CD14-positive monocyte (primary cell): ENCODE results near the gene GAA. TPM values are rescaled to one million over a fixed set of nuclear protein-coding genes. Genes with fewer than 3 reads are reported as not detected.
A peak's percentile ranks its signal among the peaks of the same experiment; 100 is the strongest.

Source experiments
- DNase-seq, 3 donors: peaks; one replicate each; pipeline ENCODE4 v3.0.0-alpha.2; 2011 to 2022
- H2AFZ ChIP-seq: 2 replicates; pipeline ENCODE4 v1.6.0; 2012; ENCODE audit warnings: mild to moderate bottlenecking, low read depth, low read length, inconsistent platforms; ENCODE audit not compliant: insufficient read depth, poor library complexity, severe bottlenecking
- H3K27ac ChIP-seq, 2 donors: 1 replicate in 1 of 2; 2 replicates in 1 of 2; pipeline ENCODE4 v1.5.1; 2012 to 2013; ENCODE audit warnings: low read length in 2 of 2, control low read depth in 1 of 2, inconsistent platforms in 1 of 2, low read depth in 1 of 2, mild to moderate bottlenecking in 1 of 2
- H3K27me3 ChIP-seq, 2 donors: one replicate each; pipeline versions ENCODE4 v1.6.0 to v1.6.1; 2011 to 2013; ENCODE audit warnings: low read length in 2 of 2; ENCODE audit not compliant: control insufficient read depth in 2 of 2, insufficient read depth in 2 of 2
- H3K36me3 ChIP-seq, 2 donors: replicated peaks in 1 of 2; 1 replicate in 1 of 2; 2 replicates in 1 of 2; pipeline versions ENCODE4 v1.5.1 to v1.6.1; 2012 to 2013; ENCODE audit warnings: low read length in 2 of 2, control low read depth in 1 of 2, inconsistent platforms in 1 of 2, mild to moderate bottlenecking in 1 of 2; ENCODE audit not compliant: insufficient read depth in 2 of 2, control insufficient read depth in 1 of 2
- H3K4me1 ChIP-seq, 2 donors: 1 replicate in 1 of 2; 2 replicates in 1 of 2; pipeline versions ENCODE4 v1.5.1 to v1.6.1; 2012 to 2013; ENCODE audit warnings: low read length in 2 of 2, control low read depth in 1 of 2, inconsistent platforms in 1 of 2, mild to moderate bottlenecking in 1 of 2, moderate library complexity in 1 of 2; ENCODE audit not compliant: insufficient read depth in 2 of 2, control insufficient read depth in 1 of 2
- H3K4me2 ChIP-seq: replicated peaks from 2 replicates; pipeline ENCODE3; 2012; ENCODE audit warnings: low read length, moderate library complexity, mild to moderate bottlenecking; ENCODE audit not compliant: poor library complexity, severe bottlenecking; ENCODE audit errors: extremely low read depth
- H3K4me3 ChIP-seq, 3 experiments: fragments of 200-600 bp in 1 of 3; sonication (generic) in 1 of 3; replicated peaks in 1 of 3; 1 replicate in 2 of 3; 2 replicates in 1 of 3; pipeline ENCODE4 v1.5.1; 2011 to 2013; ENCODE audit warnings: low read length in 3 of 3, mild to moderate bottlenecking in 3 of 3, control low read depth in 2 of 3, low read depth in 2 of 3, inconsistent platforms in 1 of 3, moderate library complexity in 1 of 3
- H3K79me2 ChIP-seq: 2 replicates; pipeline ENCODE4 v1.6.0; 2012; ENCODE audit warnings: mild to moderate bottlenecking, control low read depth, inconsistent platforms, low read length, moderate library complexity; ENCODE audit not compliant: insufficient read depth
- H3K9ac ChIP-seq: 2 replicates; pipeline ENCODE4 v1.6.0; 2017; ENCODE audit warnings: low read length, mild to moderate bottlenecking; ENCODE audit not compliant: insufficient read depth, poor library complexity, severe bottlenecking
- H3K9me3 ChIP-seq, 2 donors: replicated peaks in 1 of 2; 1 replicate in 1 of 2; 2 replicates in 1 of 2; pipeline versions ENCODE4 v1.5.1 to v1.6.1; 2012 to 2013; ENCODE audit warnings: low read length in 2 of 2, control low read depth in 1 of 2; ENCODE audit not compliant: control insufficient read depth in 1 of 2, insufficient read depth in 1 of 2
- H4K20me1 ChIP-seq: 2 replicates; pipeline ENCODE4 v1.6.0; 2012; ENCODE audit warnings: mild to moderate bottlenecking, low read length, control low read depth, moderate library complexity; ENCODE audit not compliant: insufficient read depth
- H3K27ac Mint-ChIP-seq, 7 donors: one replicate each; pipeline ENCODE4 v1.8.0; 2020; ENCODE audit warnings: mild to moderate bottlenecking in 7 of 7, mixed read lengths in 7 of 7, moderate library complexity in 6 of 7, inconsistent platforms in 2 of 7
- H3K27me3 Mint-ChIP-seq, 3 donors: one replicate each; pipeline ENCODE4 v1.8.0; 2021 to 2022; ENCODE audit warnings: low read depth in 3 of 3, mild to moderate bottlenecking in 3 of 3, mixed read lengths in 3 of 3, moderate library complexity in 3 of 3, inconsistent platforms in 1 of 3
- H3K36me3 Mint-ChIP-seq, 2 donors: one replicate each; pipeline ENCODE4 v1.8.0; 2020; ENCODE audit warnings: mixed read lengths in 2 of 2, inconsistent platforms in 1 of 2, mild to moderate bottlenecking in 1 of 2
- H3K4me1 Mint-ChIP-seq: one replicate; pipeline ENCODE4 v1.8.0; 2020; ENCODE audit warnings: mild to moderate bottlenecking, mixed read lengths
- H3K4me3 Mint-ChIP-seq, 2 donors: one replicate each; pipeline ENCODE4 v1.8.0; 2020; ENCODE audit warnings: mild to moderate bottlenecking in 2 of 2, mixed read lengths in 2 of 2, moderate library complexity in 1 of 2
- H3K9me3 Mint-ChIP-seq, 7 donors: one replicate each; pipeline ENCODE4 v1.8.0; 2020 to 2022; ENCODE audit warnings: mixed read lengths in 7 of 7, mild to moderate bottlenecking in 6 of 7, moderate library complexity in 6 of 7, inconsistent platforms in 2 of 7
- WGBS: methylation state at CpG from one replicate; pipeline ENCODE4 v1.1.5; 2013; ENCODE audit warnings: missing lambda C conversion rate; ENCODE audit not compliant: insufficient coverage; 5-methylcytosine and 5-hydroxymethylcytosine counted together
- intact Hi-C, 2 donors: fragments of 100-400 bp; cut with micrococcal nuclease; formaldehyde crosslinking; loops; one replicate each; pipeline versions ENCODE4 v1.15.0 to v1.15.1; 2023
- polyA plus RNA-seq, 3 donors: library from polyadenylated mRNA; depleted of rRNA in 1 of 3; unstranded in 2 of 3; stranded (reverse) in 1 of 3; fragments of 300-500 nt in 2 of 3; fragments of >200 nt in 1 of 3; fragmentation: Illumina TruSeq in 2 of 3; gene quantifications; 1 replicate in 2 of 3; 2 replicates in 1 of 3; pipeline ENCODE4 v1.2.3, GENCODE V29; 2012 to 2021
- TF ChIP-seq, protein P1 (sequence below): fragments of 200-600 bp; IDR thresholded peaks from one replicate; pipeline ENCODE4 v1.8.0; 2022; ENCODE audit warnings: antibody characterized with exemption, mild to moderate bottlenecking

GAA gene
- polyA plus RNA-seq, 3 donors: 116 to 140 (median 120) TPM

DNA sequence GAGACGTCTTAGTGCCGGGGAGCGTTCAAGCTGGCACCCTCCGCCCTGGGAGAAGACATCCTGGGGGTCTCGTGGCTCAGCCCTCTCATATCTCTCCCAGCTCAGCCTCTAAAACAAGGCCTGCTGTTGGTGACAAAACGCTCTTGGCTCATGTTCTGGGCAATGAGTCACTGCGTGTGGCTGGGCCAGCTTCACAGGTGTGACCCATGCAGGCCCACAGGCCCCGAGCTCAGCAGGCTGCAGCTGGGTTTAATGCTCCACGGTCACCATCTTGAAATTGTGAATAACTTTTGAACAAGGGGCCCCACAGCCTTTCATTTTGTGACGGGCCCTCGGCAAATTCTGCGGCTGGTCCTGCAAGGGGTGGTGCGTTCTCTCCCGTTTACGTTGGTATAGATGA is 22.4 kb downstream of the GAA start:
- no peak for DNase-seq

DNA sequence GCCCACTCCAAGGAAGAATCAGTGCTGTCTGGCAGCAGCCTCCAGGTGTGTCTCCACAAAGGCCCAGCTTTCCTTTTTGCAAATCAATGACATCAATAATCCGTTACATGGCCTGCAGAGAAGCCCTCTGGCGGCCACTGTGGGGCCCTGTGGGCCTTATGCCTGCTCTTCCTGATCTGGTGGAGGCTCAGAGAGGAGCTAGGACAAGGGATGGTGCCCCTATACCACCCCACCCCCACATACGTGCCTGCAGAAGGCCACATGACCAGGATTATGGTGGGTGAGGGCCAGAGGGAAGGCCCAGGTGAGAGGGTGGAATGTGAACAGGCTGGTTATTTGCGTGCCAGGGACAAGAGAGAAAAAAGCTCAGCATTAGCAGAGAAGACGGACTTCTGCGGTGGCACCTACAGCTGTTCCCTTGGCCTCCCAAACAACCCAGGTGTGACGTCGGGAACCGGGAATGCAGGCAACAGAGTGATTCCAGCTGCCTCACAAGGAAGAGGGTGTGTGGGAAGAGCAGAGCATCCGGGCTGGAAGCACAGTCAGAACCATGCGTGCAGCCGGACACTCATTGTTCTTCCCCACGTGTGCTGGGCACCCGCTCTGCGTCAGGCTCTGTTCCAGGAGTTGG is 23.1 kb downstream of the GAA start:
- intact Hi-C loops: no loop called here
- no peaks in the 10 kb centered on the region for H3K79me2 ChIP-seq
- no peaks in the 10 kb centered on the region for H3K4me1 ChIP-seq
- H3K9me3 ChIP-seq: no peaks in the 10 kb centered on the region
- H3K36me3 Mint-ChIP-seq: peaks cover 3 to 5% of the 10 kb centered on the region in 2 donors
- no peaks in the 10 kb centered on the region for H4K20me1 ChIP-seq
- H3K27me3 ChIP-seq: peaks cover 0 to 5% of the 10 kb centered on the region in 2 donors
- WGBS: 96% methylated on average over 9 of the region's 15 CpGs
- no peak overlapping the region for H3K27ac ChIP-seq
- H3K4me3 Mint-ChIP-seq: no peak overlapping the region
- H3K4me1 Mint-ChIP-seq: no peaks in the 10 kb centered on the region
- H3K36me3 ChIP-seq: peaks cover under 1 to 2% of the 10 kb centered on the region in 2 donors
- no peak overlapping the region for H3K27ac Mint-ChIP-seq
- H3K9ac ChIP-seq: no peak overlapping the region
- no peak for DNase-seq
- TF ChIP-seq, protein P1, sequence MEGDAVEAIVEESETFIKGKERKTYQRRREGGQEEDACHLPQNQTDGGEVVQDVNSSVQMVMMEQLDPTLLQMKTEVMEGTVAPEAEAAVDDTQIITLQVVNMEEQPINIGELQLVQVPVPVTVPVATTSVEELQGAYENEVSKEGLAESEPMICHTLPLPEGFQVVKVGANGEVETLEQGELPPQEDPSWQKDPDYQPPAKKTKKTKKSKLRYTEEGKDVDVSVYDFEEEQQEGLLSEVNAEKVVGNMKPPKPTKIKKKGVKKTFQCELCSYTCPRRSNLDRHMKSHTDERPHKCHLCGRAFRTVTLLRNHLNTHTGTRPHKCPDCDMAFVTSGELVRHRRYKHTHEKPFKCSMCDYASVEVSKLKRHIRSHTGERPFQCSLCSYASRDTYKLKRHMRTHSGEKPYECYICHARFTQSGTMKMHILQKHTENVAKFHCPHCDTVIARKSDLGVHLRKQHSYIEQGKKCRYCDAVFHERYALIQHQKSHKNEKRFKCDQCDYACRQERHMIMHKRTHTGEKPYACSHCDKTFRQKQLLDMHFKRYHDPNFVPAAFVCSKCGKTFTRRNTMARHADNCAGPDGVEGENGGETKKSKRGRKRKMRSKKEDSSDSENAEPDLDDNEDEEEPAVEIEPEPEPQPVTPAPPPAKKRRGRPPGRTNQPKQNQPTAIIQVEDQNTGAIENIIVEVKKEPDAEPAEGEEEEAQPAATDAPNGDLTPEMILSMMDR: peak; percentile 29
- H3K4me3 ChIP-seq: no peak overlapping the region
- H3K4me2 ChIP-seq: no peak overlapping the region
- peaks cover 7 to 15% (median 8%) of the 10 kb centered on the region in 3 donors for H3K27me3 Mint-ChIP-seq
- H3K9me3 Mint-ChIP-seq: no peaks in the 10 kb centered on the region
- H2AFZ ChIP-seq: no peak overlapping the region

More for the DNA sequence above, 22.4 kb downstream of the GAA start:
- Histone ChIP-seq H2AFZ (no peak overlapping the region), H3K36me3 (peaks cover 7 to 9% of the 10 kb centered on the region in 2 donors), H4K20me1 (no peaks in the 10 kb centered on the region), H3K9ac (no peak overlapping the region), H3K4me2 (no peak overlapping the region), H3K79me2 (no peaks in the 10 kb centered on the region), H3K27me3 (peaks cover 0 to 5% of the 10 kb centered on the region in 2 donors), H3K27ac (no peak overlapping the region), H3K9me3 (no peaks in the 10 kb centered on the region), H3K4me1 (no peaks in the 10 kb centered on the region), H3K4me3 (no peak overlapping the region)
- H3K27ac Mint-ChIP-seq: no peak overlapping the region
- no peaks in the 10 kb centered on the region for H3K9me3 Mint-ChIP-seq
- WGBS: 95% methylated on average over 15 of the region's 15 CpGs
- H3K4me3 Mint-ChIP-seq: no peak overlapping the region
- intact Hi-C loops: no loop called here
- no peaks in the 10 kb centered on the region for H3K4me1 Mint-ChIP-seq
- H3K36me3 Mint-ChIP-seq: peaks cover 5 to 12% of the 10 kb centered on the region in 2 donors
- peaks cover 5 to 9% (median 8%) of the 10 kb centered on the region in 3 donors for H3K27me3 Mint-ChIP-seq
- TF ChIP-seq, protein P1: no peak
